OCI-LY7 (cell line): ENCODE measurements around the gene SFSWAP. TPM values are rescaled to one million over a fixed set of nuclear protein-coding genes. Genes with fewer than 3 reads are reported as not detected.

Experiments
- BruUV-seq: library from RNA; stranded (reverse); fragments of 400-500 nt; replicated peaks from 2 replicates; lab custom pipeline; 2021; lab: Mats Ljungman, UMichigan
- CTCF ChIA-PET: fragments of 300-600 bp; sonication (Branson Sonifier 250); formaldehyde crosslinking; loops from one replicate; lab custom pipeline; 2022; ENCODE audit warnings: antibody characterized with exemption; ENCODE audit not compliant: unreplicated experiment; lab: Charles Lee
- POLR2A ChIA-PET: fragments of 300-600 bp; sonication (Branson Sonifier 250); formaldehyde crosslinking; loops from one replicate; lab custom pipeline; 2022; ENCODE audit warnings: antibody characterized with exemption; lab: Charles Lee
- DNase-seq: peaks from one replicate; pipeline ENCODE4 v3.0.0-alpha.2; 2015; ENCODE audit warnings: low spot score
- H2AFZ ChIP-seq: fragments of 200-600 bp; sonication (generic), shearing (Covaris generic); 2 replicates; pipeline ENCODE4 v1.6.1; 2014; ENCODE audit warnings: mild to moderate bottlenecking, antibody characterized with exemption, low read length, moderate library complexity
- H3K27ac ChIP-seq: fragments of 200-600 bp; sonication (generic); 2 replicates; pipeline ENCODE4 v1.5.1; 2014; ENCODE audit warnings: mixed run types, low read depth, mild to moderate bottlenecking, moderate library complexity, low read length, inconsistent platforms; ENCODE audit not compliant: poor library complexity, severe bottlenecking
- H3K36me3 ChIP-seq: fragments of 200-600 bp; sonication (generic); 2 replicates; pipeline ENCODE4 v1.6.1; 2014; ENCODE audit warnings: mild to moderate bottlenecking, antibody characterized with exemption, low read length, moderate library complexity, mixed read lengths; ENCODE audit not compliant: insufficient read depth
- H3K4me1 ChIP-seq: fragments of 200-600 bp; sonication (generic); 2 replicates; pipeline ENCODE4 v1.5.1; 2014; ENCODE audit warnings: mild to moderate bottlenecking, low read length; ENCODE audit not compliant: insufficient read depth, poor library complexity, severe bottlenecking
- H3K4me2 ChIP-seq: fragments of 200-600 bp; sonication (generic); 2 replicates; pipeline ENCODE4 v1.6.1; 2014; ENCODE audit warnings: mild to moderate bottlenecking, low read length
- H3K4me3 ChIP-seq: fragments of 200-600 bp; sonication (generic); 2 replicates; pipeline ENCODE4 v1.5.1; 2014; ENCODE audit warnings: mild to moderate bottlenecking, low read depth, low read length; ENCODE audit not compliant: poor library complexity, severe bottlenecking
- H3K79me2 ChIP-seq: fragments of 200-600 bp; sonication (generic); 2 replicates; pipeline ENCODE4 v1.6.1; 2016; ENCODE audit warnings: low read depth, mild to moderate bottlenecking, low read length, moderate library complexity, mixed read lengths; ENCODE audit not compliant: insufficient read depth
- H3K9me2 ChIP-seq: fragments of 200-600 bp; sonication (generic); 2 replicates; pipeline ENCODE4 v1.6.1; 2016; ENCODE audit warnings: mild to moderate bottlenecking, low read length, mixed read lengths; ENCODE audit not compliant: insufficient read depth
- H3K9me3 ChIP-seq: fragments of 200-600 bp; sonication (generic); 2 replicates; pipeline ENCODE4 v1.6.1; 2014; ENCODE audit warnings: mild to moderate bottlenecking, mixed run types, low read length, mixed read lengths
- H4K20me1 ChIP-seq: fragments of 200-600 bp; sonication (generic); 2 replicates; pipeline ENCODE4 v1.6.1; 2014; ENCODE audit warnings: mild to moderate bottlenecking, antibody characterized with exemption, low read length, moderate library complexity, mixed read lengths; ENCODE audit not compliant: insufficient read depth
- CTCF ChIP-seq: fragments of 200-600 bp; sonication (generic); conservative IDR thresholded peaks from 2 replicates; pipeline ENCODE4 v1.5.1; 2014; ENCODE audit warnings: mild to moderate bottlenecking, antibody characterized with exemption, low read length, moderate library complexity, mixed read lengths
- EZH2phosphoT487 ChIP-seq: fragments of 200-600 bp; sonication (generic); IDR thresholded peaks from 2 replicates; pipeline ENCODE4 v1.6.1; 2018; ENCODE audit warnings: low read depth, borderline replicate concordance, mild to moderate bottlenecking, mixed run types, antibody characterized with exemption, low read length, moderate library complexity, mixed read lengths
- intact Hi-C: fragments of 100-400 bp; cut with micrococcal nuclease; formaldehyde crosslinking; loops from one replicate; pipeline ENCODE4 v1.10.0; 2022; ENCODE audit not compliant: unreplicated experiment
- total RNA-seq, 2 experiments: library from RNA; depleted of rRNA in 1 of 2; stranded (reverse); fragments of >200 nt in 1 of 2; shearing (Covaris generic) in 1 of 2; gene quantifications; 2 replicates each; pipeline ENCODE4 v1.2.3, GENCODE V29; 2014 to 2022

The SFSWAP gene
- total RNA-seq, 2 experiments from 2014 or later = 54.0 to 87.1 TPM

- Histone ChIP-seq H3K9me2 (no peaks in the 10 kb centered on the region), H3K79me2 (no peaks in the 10 kb centered on the region), H3K27ac (no peak overlapping the region), H3K36me3 (no peaks in the 10 kb centered on the region), H3K4me3 (no peak overlapping the region), H3K4me2 (no peak overlapping the region), H3K9me3 (no peaks in the 10 kb centered on the region), H3K4me1 (no peaks in the 10 kb centered on the region), H4K20me1 (no peaks in the 10 kb centered on the region), H2AFZ (no peak overlapping the region)
- TF ChIP-seq EZH2phosphoT487 = no peak
- no peak for TF ChIP-seq CTCF
- ChIA-PET POLR2A (interaction anchor here (0.7 kb wide), 1 partner anchor 575 kb away, joined by 3 read pairs; no protein-coding TSS in a partner anchor), CTCF (no interaction called here)
- intact Hi-C loops = no loop called here
- no TSS peak for BruUV-seq
- DNase-seq = no peak
These were observed 11.5 kb upstream of the SFSWAP start for GRCh38 chr12:131699434-131699833.

DNA sequence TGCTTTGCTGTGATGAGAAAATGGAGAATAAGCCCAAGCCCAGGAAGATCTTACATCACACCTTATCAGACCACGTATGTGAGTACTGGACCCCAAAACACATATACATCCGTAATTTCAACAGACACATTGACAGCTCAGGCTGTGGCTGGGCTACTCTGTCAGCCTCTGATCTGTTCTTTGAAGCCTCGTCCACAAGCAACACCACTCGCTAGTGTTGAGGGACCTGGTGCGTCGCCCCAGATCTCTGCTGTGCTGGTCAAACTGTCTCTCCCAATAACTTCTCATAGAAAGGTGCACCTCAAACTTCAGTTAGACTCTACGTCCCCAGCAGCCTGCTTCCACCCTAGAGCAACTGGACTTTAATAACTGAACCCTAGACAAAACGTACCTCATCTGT, 10.6 kb upstream of the SFSWAP start:
- intact Hi-C loops = no loop called here
- H3K9me2 ChIP-seq = no peaks in the 10 kb centered on the region
- no TSS peak for BruUV-seq
- H4K20me1 ChIP-seq = no peaks in the 10 kb centered on the region
- H3K9me3 ChIP-seq = no peaks in the 10 kb centered on the region
- H3K79me2 ChIP-seq = no peaks in the 10 kb centered on the region
- no peak for DNase-seq
- no peak overlapping the region for H3K4me3 ChIP-seq
- no peaks in the 10 kb centered on the region for H3K4me1 ChIP-seq
- no peak overlapping the region for H3K27ac ChIP-seq
- TF ChIP-seq EZH2phosphoT487 = no peak
- TF ChIP-seq CTCF = no peak
- H2AFZ ChIP-seq = no peak overlapping the region
- no peaks in the 10 kb centered on the region for H3K36me3 ChIP-seq
- ChIA-PET CTCF (no interaction called here), POLR2A (no interaction called here)
- H3K4me2 ChIP-seq = no peak overlapping the region

DNA sequence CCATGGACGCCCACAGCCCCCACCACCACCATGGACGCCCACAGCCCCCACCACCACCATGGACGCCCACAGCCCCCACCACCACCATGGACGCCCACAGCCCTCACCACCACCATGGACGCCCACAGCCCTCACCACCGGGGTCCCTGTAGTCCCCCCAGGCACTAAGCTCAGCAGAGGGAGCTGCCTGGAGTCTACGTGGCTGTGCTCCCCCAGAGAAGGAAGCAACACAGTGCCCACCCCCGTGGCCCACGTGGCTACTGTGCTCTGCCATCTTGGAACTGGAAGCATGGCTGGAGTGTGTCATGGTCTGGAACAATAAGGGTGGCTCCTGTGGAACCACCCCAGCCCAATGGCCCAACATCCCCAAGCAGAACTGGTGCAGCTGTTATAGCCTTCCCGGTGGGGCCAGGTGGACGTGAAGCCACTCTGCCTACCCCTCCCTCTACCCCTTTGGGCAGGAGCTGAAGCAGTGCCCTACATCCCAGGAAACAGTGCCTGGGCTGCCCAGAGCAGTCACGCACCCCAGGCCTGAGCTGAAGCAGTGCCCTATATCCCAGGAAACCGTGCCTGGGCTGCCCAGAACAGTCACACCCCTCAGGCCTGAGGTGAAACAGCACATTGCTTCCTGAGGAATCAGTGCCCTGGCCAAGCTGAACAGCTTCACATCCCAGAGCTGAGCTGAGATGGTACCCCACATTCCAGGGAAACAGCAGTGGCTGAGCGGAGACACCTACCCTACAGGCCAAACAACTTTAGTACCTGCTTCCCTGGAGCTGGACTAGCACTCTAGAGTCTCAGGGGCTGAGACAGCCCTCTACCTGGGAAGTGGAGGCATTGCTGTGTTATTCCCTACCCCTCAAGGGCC, 9.0 kb upstream of the SFSWAP start:
- Histone ChIP-seq H3K27ac (no peak overlapping the region), H3K4me2 (no peak overlapping the region), H3K79me2 (no peaks in the 10 kb centered on the region), H3K9me2 (no peaks in the 10 kb centered on the region), H2AFZ (no peak overlapping the region), H3K36me3 (no peaks in the 10 kb centered on the region), H3K9me3 (no peaks in the 10 kb centered on the region), H4K20me1 (no peaks in the 10 kb centered on the region), H3K4me1 (no peaks in the 10 kb centered on the region), H3K4me3 (no peak overlapping the region)
- no peak for DNase-seq
- POLR2A ChIA-PET = no interaction called here
- TF ChIP-seq CTCF = no peak
- TF ChIP-seq EZH2phosphoT487 = no peak
- intact Hi-C loops = no loop called here
- BruUV-seq = no TSS peak
- CTCF ChIA-PET = no interaction called here
